HTERT RPE-1 (cell line): ENCODE results near the gene MRPL52.

ENCODE experiments used
- in situ Hi-C: fragments of 300-500 bp; cut with MboI; formaldehyde crosslinking; loops from 4 replicates; pipeline ENCODE4 v1.14.3; 2020; ENCODE audit warnings: low sequenced_read_pairs

Gene MRPL52

GRCh38 chr14:22878271-22879246 is 48.9 kb downstream of the MRPL52 start:
- in situ Hi-C loops = no loop called here

- in situ Hi-C loops = no loop called here
These were observed 52.4 kb downstream of the MRPL52 start for GRCh38 chr14:22882064-22882463.

- in situ Hi-C loops = no loop called here
These were observed 53.0 kb downstream of the MRPL52 start for GRCh38 chr14:22882529-22883172.

DNA sequence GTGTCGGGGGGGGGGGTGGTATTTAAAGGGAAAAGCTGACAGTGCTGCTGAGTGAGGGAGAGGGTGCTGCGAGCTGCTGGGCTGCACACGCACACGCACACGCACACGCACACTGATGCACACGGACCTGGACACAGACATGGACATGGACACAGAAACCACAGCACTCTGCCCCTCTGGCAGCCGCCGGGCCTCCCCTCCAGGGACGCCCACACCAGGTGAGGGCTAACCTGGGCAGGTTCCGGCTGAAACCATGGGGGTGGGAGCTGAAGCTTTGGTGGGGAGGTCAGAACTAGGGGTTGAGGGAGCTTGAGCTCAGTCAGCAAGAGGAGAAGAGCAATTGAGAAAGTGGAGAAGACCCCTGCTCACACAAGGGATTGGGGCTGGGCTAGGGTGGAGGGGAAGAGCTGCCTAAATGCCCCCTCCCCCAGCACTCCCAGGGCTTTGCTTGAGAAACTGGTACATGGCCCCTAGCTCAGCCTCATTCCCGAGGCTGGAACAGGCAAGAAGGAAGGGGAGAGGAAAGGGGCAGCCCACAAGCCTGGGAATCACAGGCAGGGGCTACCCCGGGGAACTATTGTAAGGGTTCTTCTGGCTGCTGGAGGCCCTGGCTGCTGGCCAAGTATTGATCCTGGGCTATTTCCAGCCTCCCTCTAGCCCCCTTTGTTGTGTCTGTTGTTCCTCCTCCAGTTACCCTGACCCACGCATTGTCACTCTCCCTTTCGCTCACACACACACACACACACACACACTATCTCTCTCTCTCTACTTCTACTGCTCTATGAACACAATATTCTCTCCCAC is 53.7 kb downstream of the MRPL52 start, which contains the start of gene REM2:
TSS of gene REM2 (plus strand) at position 50 of the 804 bp plus-strand sequence. CDS start at position 116, 66 bp downstream.
- in situ Hi-C loops = no loop called here

DNA sequence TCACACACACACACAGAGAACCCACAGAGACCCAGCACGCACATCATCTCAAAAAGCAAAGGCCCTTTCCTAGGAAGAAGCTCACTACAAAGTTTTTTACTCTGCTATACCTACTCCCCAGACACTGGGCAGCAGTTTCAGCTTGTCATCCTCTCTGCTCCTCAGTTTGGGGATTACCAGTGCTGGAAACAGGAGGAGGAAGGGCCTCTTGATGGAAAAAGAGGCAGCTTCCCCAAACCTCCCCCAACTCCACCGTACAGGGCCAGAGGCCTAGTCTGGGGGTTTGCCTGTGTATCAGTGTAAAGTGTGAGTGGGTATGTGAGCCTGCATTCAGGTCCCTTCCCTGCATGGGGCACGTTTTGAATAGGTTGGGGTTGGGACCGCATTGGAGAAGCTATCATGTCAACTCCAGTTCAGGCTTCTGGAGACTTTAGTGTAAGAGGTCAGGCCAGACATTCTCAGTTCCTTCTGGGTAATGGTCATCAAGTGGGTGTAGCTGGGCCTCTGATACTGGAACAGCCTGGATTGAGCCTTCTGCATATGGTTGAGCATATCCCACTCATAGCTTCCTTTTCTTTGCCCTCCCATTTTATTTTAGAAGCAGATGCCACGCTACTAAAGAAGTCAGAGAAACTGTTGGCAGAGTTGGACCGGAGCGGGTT is 54.5 kb downstream of the MRPL52 start:
- in situ Hi-C loops = no loop called here
